Thyroid gland (tissue), 4 donors: ENCODE measurements around the gene TRIM17. TPM values are rescaled to one million over a fixed set of nuclear protein-coding genes. Genes with fewer than 3 reads are reported as not detected.

Experiments
- DNase-seq, 2 donors: peaks; one replicate each; pipeline ENCODE4 v3.0.0-alpha.2; 2019
- H3K27ac ChIP-seq, 3 donors: fragments of 200-600 bp; sonication (generic); 1 replicate in 2 of 3; 2 replicates in 1 of 3; pipeline ENCODE4 v1.5.1; 2016 to 2019; ENCODE audit warnings: mild to moderate bottlenecking in 1 of 3, moderate library complexity in 1 of 3
- H3K27me3 ChIP-seq: fragments of 200-600 bp; sonication (generic); one replicate; pipeline ENCODE4 v1.5.1; 2019
- H3K36me3 ChIP-seq, 2 donors: fragments of 200-600 bp; sonication (generic); one replicate each; pipeline ENCODE4 v1.5.1; 2016 to 2019
- H3K4me1 ChIP-seq, 2 donors: fragments of 200-600 bp; sonication (generic); one replicate each; pipeline ENCODE4 v1.5.1; 2017 to 2019
- H3K4me3 ChIP-seq, 3 donors: fragments of 200-600 bp; sonication (generic); replicated peaks in 1 of 3; 1 replicate in 2 of 3; 2 replicates in 1 of 3; pipeline ENCODE4 v1.5.1; 2016; ENCODE audit warnings: mild to moderate bottlenecking in 1 of 3
- H3K9me3 ChIP-seq: fragments of 200-600 bp; sonication (generic); one replicate; pipeline ENCODE4 v1.5.1; 2017
- CTCF ChIP-seq, 6 experiments: fragments of 200-600 bp in 3 of 6; fragments of 450-650 bp in 3 of 6; sonication (generic) in 3 of 6; IDR thresholded peaks; one replicate each; pipeline ENCODE4 v1.5.1; 2016 to 2019; ENCODE audit warnings: antibody characterized with exemption in 6 of 6, mild to moderate bottlenecking in 2 of 6, inconsistent platforms in 1 of 6, moderate library complexity in 1 of 6
- POLR2A ChIP-seq, 2 donors: fragments of 450-650 bp; IDR thresholded peaks; one replicate each; pipeline ENCODE4 v1.6.1; 2017; ENCODE audit warnings: antibody characterized with exemption in 2 of 2, mild to moderate bottlenecking in 2 of 2, moderate library complexity in 1 of 2
- WGBS, 2 donors: methylation state at CpG; one replicate each; pipeline ENCODE4 v1.1.5; 2017; 5-methylcytosine and 5-hydroxymethylcytosine counted together
- intact Hi-C: fragments of 100-400 bp; cut with DNase I; formaldehyde crosslinking; loops from one replicate; pipeline ENCODE4 v1.15.1; 2023
- total RNA-seq, 4 donors: library from RNA; depleted of rRNA; stranded (reverse); fragments of >200 nt; gene quantifications; one replicate each; pipeline ENCODE4 v1.2.3, GENCODE V29; 2016

TRIM17 gene
- total RNA-seq, 4 donors from 2014 or later = 1.3 to 2.8 (median 2.8) TPM; not detected in 1

- Histone ChIP-seq H3K27ac (no peak overlapping the region), H3K9me3 (no peaks in the 10 kb centered on the region), H3K4me1 (peaks cover 0 to 8% of the 10 kb centered on the region in 2 donors), H3K27me3 (peaks cover 11% of the 10 kb centered on the region), H3K4me3 (no peak overlapping the region), H3K36me3 (no peaks in the 10 kb centered on the region)
- intact Hi-C loops = no loop called here
- DNase-seq = peak in 1 of 2 donors; percentile 7
- no peak for TF ChIP-seq POLR2A (IDR thresholded peaks at IDR 0.05)
- TF ChIP-seq CTCF (IDR thresholded peaks at IDR 0.05) = no peak
- WGBS, 2 donors = 3 to 5% methylated on average over 34 of the region's 56 CpGs
Measured at GRCh38 chr1:228463559-228464455, 47.1 kb upstream of the TRIM17 start.

DNA sequence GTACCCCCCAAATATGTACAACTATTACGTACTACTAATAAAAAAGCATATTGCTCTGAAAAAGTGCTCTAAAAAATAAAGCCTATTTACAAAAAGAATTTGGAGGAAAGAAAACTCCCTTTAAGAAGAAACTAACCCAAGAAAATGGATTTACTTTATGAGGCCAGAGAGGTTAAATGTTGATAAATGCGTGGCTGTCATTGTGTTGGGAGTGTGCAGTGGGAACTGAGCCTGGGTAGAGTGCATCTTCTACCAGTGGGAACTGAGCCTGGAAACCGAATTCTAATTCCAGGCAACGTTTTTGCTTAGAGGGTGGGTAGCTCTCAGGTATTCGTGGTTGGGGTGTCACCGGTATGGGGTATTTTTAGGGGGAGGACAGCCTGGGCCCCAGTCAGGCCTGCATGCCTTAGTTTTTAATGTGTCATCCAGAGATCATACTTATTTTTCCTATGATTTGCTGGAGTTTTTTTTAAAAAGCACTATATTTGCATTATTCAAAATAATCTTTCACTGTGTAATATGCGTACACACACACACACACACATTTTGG is 46.4 kb upstream of the TRIM17 start:
- Histone ChIP-seq H3K36me3 (no peaks in the 10 kb centered on the region), H3K4me1 (peaks cover 0 to 8% of the 10 kb centered on the region in 2 donors), H3K9me3 (no peaks in the 10 kb centered on the region), H3K27me3 (peaks cover 11% of the 10 kb centered on the region), H3K4me3 (no peak overlapping the region), H3K27ac (no peak overlapping the region)
- no peak for DNase-seq
- TF ChIP-seq CTCF (IDR thresholded peaks at IDR 0.05) (no peak), POLR2A (IDR thresholded peaks at IDR 0.05) (no peak)
- intact Hi-C loops = no loop called here
- WGBS, 2 donors = 57 to 61% methylated on average over 7 of the region's 7 CpGs

- Histone ChIP-seq H3K27me3 (peaks cover 9% of the 10 kb centered on the region), H3K4me3 (no peak overlapping the region), H3K27ac (no peak overlapping the region), H3K9me3 (no peaks in the 10 kb centered on the region), H3K4me1 (peaks cover 0 to 8% of the 10 kb centered on the region in 2 donors), H3K36me3 (no peaks in the 10 kb centered on the region)
- no peak for DNase-seq
- WGBS, 2 donors = 83 to 84% methylated on average over 5 of the region's 5 CpGs
- intact Hi-C loops = no loop called here
- TF ChIP-seq POLR2A (IDR thresholded peaks at IDR 0.05) = no peak
- no peak for TF ChIP-seq CTCF (IDR thresholded peaks at IDR 0.05)
Measured at GRCh38 chr1:228462560-228462959, 45.9 kb upstream of the TRIM17 start.

- 80 to 85% methylated on average over 2 of the region's 2 CpGs for WGBS, 2 donors
- no peak for TF ChIP-seq CTCF (IDR thresholded peaks at IDR 0.05)
- TF ChIP-seq POLR2A (IDR thresholded peaks at IDR 0.05) = no peak
- intact Hi-C loops = no loop called here
- Histone ChIP-seq H3K4me3 (no peak overlapping the region), H3K9me3 (no peaks in the 10 kb centered on the region), H3K27me3 (peaks cover 6% of the 10 kb centered on the region), H3K36me3 (no peaks in the 10 kb centered on the region), H3K4me1 (peaks cover 0 to 8% of the 10 kb centered on the region in 2 donors), H3K27ac (no peak overlapping the region)
- DNase-seq = no peak
Measured at GRCh38 chr1:228460821-228461220, 44.2 kb upstream of the TRIM17 start.
